Dedifferentiated amniotic fluid mesenchymal stem cell (primary cell): ENCODE measurements around the gene SLCO4A1.

ENCODE experiments used
- DNase-seq: peaks from one replicate; pipeline ENCODE4 v3.0.0-alpha.2; 2016; ENCODE audit errors: extremely low spot score

SLCO4A1 gene

GRCh38 chr20:62606551-62607201 lies 35.6 kb upstream of the SLCO4A1 start:
- DNase-seq = no peak

GRCh38 chr20:62607366-62608217 lies 34.7 kb upstream of the SLCO4A1 start:
- no peak for DNase-seq

DNA sequence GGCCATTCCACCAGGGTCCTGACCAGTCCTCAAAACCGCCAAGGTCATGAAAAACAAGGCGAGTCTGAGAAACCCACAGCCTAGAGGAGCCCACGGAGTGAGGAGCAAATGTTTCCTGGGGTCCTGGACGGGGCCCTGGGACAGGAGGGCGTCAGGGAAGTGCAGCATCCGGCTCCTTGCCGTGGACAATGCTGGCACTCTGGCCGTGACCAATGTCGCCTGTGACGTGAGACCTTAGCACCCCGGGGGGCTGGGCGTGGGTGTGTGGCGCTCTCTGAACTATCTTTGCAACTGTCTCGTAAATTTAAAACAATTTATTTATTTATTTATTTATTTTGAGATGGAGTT lies 34.1 kb upstream of the SLCO4A1 start:
- DNase-seq = no peak

DNA sequence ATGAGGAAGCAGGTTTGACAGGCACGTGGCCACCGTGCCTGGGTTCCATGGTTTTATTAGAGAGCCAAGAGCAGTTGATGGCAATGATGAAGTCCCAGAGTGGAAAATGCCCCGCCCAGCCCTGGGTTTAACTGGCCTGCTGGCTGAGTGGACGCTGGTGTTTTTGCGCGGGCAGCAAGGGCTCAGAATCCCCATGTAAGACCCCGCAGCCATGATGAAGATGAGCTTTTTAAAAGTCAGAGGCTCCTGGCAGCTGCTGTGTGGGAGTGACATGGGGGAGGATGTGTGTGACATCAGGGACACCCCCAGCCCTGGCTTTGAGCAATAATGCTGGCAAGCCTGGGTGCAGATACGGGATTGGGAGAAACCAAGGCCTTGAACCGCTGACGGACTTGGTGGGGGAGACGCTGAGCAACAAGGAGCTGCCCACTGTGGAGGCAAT lies 33.0 kb upstream of the SLCO4A1 start:
- DNase-seq = no peak

GRCh38 chr20:62609811-62610757 lies 32.2 kb upstream of the SLCO4A1 start:
- DNase-seq = no peak

DNA sequence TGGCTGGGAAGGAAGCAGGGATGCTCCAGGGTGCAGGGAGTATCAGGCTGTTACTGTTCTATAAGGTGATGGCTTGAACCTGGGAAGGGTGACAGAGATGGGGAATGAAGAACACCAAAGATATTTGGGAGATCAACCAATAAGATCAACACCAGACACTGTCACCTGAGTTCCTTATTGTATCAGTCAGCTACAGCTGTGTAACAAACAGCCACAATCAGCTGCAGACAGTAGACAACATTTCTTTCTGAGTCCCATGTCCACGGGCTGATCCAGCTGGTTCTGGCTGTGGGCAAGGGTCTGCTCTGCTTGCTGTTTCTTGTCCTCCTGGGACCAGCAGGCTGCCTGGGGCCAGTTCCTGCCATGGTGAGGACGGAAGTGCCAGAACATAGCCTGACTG lies 31.3 kb upstream of the SLCO4A1 start:
- DNase-seq = no peak

DNA sequence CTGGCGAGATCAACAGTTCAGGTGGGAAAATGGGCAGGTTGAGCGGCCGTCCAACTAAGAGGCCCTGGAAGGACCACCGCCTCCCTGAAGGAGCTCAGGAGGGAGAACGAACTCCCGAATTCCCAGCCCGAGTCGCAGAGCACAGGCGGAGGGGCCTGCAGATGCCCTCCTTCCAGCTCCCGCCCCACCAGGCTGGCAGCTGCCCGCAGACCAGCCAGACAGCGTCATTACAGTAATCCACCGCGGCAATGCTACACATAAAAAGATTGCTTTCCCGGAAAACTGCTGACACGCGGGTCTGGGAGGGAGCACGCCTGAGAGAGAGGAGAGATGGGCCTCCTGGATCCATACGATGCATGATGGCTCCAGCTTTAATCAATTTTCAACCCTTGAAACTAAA lies 30.5 kb upstream of the SLCO4A1 start:
- DNase-seq = no peak

- DNase-seq = no peak
These were observed 28.0 kb upstream of the SLCO4A1 start for GRCh38 chr20:62614085-62614960.

DNA sequence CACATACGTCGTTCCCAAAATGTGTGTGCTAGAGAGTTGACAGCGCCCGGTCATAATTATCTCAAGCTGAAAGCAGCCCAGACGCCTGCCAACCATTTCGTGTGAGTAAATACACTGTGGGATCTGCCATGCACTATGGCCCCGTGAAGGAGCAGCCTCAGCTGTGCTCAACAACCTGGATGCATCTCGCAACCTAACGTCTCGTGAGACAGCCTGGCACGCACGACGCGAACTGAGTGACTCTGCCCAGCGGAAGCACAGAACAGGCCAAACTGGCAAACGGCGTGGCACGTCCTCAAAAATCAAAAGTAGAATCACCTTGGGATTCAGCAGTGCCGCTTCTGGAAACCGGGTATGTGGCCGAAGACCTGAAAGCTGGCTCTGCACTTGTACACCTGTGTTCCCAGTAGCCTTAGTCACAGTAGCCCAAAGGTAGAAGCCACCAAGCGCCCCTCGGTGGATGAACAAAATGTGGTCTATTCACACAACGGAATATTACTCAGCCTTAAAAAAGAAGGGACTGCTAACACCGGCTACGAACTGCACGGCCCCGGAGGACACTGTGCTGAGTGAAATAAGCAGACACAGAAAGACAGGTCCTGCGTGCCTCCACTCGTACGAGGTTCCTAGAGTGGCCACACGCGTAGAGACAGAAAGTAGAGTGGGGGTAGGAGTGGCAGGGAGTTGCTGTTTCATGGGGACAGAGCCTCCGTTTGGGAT lies 27.2 kb upstream of the SLCO4A1 start:
- DNase-seq = no peak

DNA sequence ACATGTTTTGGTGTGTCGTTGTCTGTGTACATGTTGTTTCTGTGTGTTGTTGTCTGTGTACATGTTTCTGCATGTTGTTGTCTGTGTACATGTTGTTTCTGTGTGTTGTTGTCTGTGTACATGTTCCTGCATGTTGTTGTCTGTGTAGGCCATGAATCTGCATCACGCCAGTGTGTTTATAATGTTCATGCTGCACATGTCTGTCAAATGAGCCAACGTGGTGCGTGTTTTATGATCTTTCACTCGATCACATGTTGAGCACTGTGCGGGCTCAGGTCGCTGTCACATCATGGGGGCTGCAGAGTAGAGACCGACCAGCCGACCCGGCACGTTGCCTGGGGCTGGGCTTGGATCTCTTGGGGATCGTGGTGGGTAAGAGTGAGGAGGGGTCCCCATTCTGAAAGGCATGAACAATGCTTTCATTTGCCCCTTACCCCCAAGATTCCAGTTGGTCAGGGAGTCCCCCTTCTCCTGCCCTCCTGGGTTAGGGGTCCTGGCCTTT lies 26.5 kb upstream of the SLCO4A1 start:
- no peak for DNase-seq

- DNase-seq = no peak
These were observed 25.3 kb upstream of the SLCO4A1 start for GRCh38 chr20:62616728-62617621.

- DNase-seq = no peak
These were observed 24.4 kb upstream of the SLCO4A1 start for GRCh38 chr20:62617711-62618483.

GRCh38 chr20:62618611-62619529 lies 23.4 kb upstream of the SLCO4A1 start:
- DNase-seq = no peak

DNA sequence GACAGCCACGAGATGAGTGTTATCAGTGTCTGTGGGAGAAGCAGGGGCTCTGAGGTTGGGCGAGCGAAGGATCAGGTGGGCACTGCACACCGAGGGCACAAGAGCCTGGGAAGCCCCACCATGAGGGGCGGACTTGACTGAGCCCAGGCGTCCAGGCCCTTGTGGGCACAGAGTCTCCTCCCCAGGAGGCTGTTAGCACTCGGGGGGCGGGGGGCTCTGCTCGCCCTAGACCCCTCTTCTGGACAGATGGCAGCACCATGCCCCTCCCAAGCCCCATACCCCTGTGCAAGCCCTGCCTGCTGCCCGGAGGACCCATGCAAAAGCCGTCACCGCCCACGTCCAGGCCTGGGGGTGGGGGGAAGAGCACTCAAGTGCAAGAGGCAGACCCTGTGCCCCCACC lies 21.7 kb upstream of the SLCO4A1 start:
- no peak for DNase-seq

GRCh38 chr20:62621251-62622110 lies 20.8 kb upstream of the SLCO4A1 start:
- no peak for DNase-seq

- no peak for DNase-seq
These were observed 20.0 kb upstream of the SLCO4A1 start for GRCh38 chr20:62622178-62622876.
